MM.1S (cell line): ENCODE data around the gene CHN1.

Experiments used
- DNase-seq: peaks from one replicate; pipeline ENCODE4 v3.0.0-alpha.2; 2015
- H2AFZ ChIP-seq: fragments of 300-600 bp; sonication (generic); 2 replicates; pipeline ENCODE4 v1.6.0; 2016; ENCODE audit warnings: antibody characterized with exemption, low read length
- H3F3A ChIP-seq: fragments of 300-600 bp; sonication (generic); 2 replicates; pipeline ENCODE4 v1.6.1; 2016; ENCODE audit warnings: mild to moderate bottlenecking, antibody characterized with exemption, low read length, moderate library complexity, mixed read lengths; ENCODE audit not compliant: insufficient read depth
- H3K27ac ChIP-seq: fragments of 300-600 bp; sonication (generic); 2 replicates; pipeline ENCODE4 v1.5.1; 2016; ENCODE audit warnings: mild to moderate bottlenecking, low read length
- H3K27me3 ChIP-seq: fragments of 300-600 bp; sonication (generic); replicated peaks from 2 replicates; pipeline ENCODE4 v1.6.0; 2016; ENCODE audit warnings: low read length; ENCODE audit not compliant: insufficient read depth
- H3K36me3 ChIP-seq: fragments of 300-600 bp; sonication (generic); replicated peaks from 2 replicates; pipeline ENCODE4 v1.6.1; 2016; ENCODE audit warnings: mild to moderate bottlenecking, low read length, mixed read lengths; ENCODE audit not compliant: insufficient read depth
- H3K4me1 ChIP-seq: fragments of 300-600 bp; sonication (generic); 2 replicates; pipeline ENCODE4 v1.6.1; 2016; ENCODE audit warnings: low read length, mixed read lengths
- H3K4me2 ChIP-seq: fragments of 300-600 bp; sonication (generic); 2 replicates; pipeline ENCODE4 v1.6.0; 2016; ENCODE audit warnings: low read depth, low read length
- H3K4me3 ChIP-seq: fragments of 300-600 bp; sonication (generic); 2 replicates; pipeline ENCODE4 v1.5.1; 2016; ENCODE audit warnings: low read length, mixed read lengths
- H3K79me2 ChIP-seq: fragments of 300-600 bp; sonication (generic); 2 replicates; pipeline ENCODE4 v1.6.1; 2016; ENCODE audit warnings: mixed run types, low read length, mixed read lengths
- H3K9ac ChIP-seq: fragments of 300-600 bp; sonication (generic); 2 replicates; pipeline ENCODE4 v1.6.1; 2016; ENCODE audit warnings: low read length, mixed read lengths
- H3K9me2 ChIP-seq: fragments of 300-600 bp; sonication (generic); replicated peaks from 2 replicates; pipeline ENCODE4 v1.6.1; 2016; ENCODE audit warnings: mild to moderate bottlenecking, low read length, mixed read lengths; ENCODE audit not compliant: insufficient read depth
- H3K9me3 ChIP-seq: fragments of 300-600 bp; sonication (generic); replicated peaks from 2 replicates; pipeline ENCODE4 v1.6.1; 2016; ENCODE audit warnings: mild to moderate bottlenecking, low read length, mixed read lengths; ENCODE audit not compliant: insufficient read depth
- H4K20me1 ChIP-seq: fragments of 300-600 bp; sonication (generic); 2 replicates; pipeline ENCODE4 v1.6.1; 2016; ENCODE audit warnings: mild to moderate bottlenecking, low read length, moderate library complexity, mixed read lengths; ENCODE audit not compliant: insufficient read depth
- CTCF ChIP-seq: fragments of 300-600 bp; sonication (generic); IDR thresholded peaks from 2 replicates; pipeline ENCODE4 v1.5.1; 2016; ENCODE audit warnings: antibody characterized with exemption, low read length, mixed read lengths
- EZH2 ChIP-seq: fragments of 300-600 bp; sonication (generic); optimal IDR thresholded peaks from 2 replicates; pipeline ENCODE3; 2017; ENCODE audit warnings: low read depth, mild to moderate bottlenecking, antibody characterized with exemption, low read length, mixed read lengths
- EZH2phosphoT487 ChIP-seq: fragments of 300-600 bp; sonication (generic); IDR thresholded peaks from 2 replicates; pipeline ENCODE4 v1.6.1; 2018; ENCODE audit warnings: antibody characterized with exemption, low read length

The CHN1 gene

GRCh38 chr2:174893018-174893417 lies 112.2 kb downstream of the CHN1 start:
- DNase-seq, result no peak
- H3K4me3 ChIP-seq, result no peak overlapping the region
- peaks cover 6% of the 10 kb centered on the region; the same call in 1 of the 2 replicates for H3K4me1 ChIP-seq
- H3F3A ChIP-seq, result no peaks in the 10 kb centered on the region
- H3K9me3 ChIP-seq, result no peaks in the 10 kb centered on the region
- H4K20me1 ChIP-seq, result no peaks in the 10 kb centered on the region
- TF ChIP-seq EZH2phosphoT487 (no peak), CTCF (no peak), EZH2 (no peak)
- no peak overlapping the region for H3K4me2 ChIP-seq
- H3K36me3 ChIP-seq, result no peaks in the 10 kb centered on the region
- no peaks in the 10 kb centered on the region for H3K79me2 ChIP-seq
- H3K9me2 ChIP-seq, result no peaks in the 10 kb centered on the region; the same call in 1 of the 2 replicates
- no peak overlapping the region for H3K9ac ChIP-seq
- H2AFZ ChIP-seq, result no peak overlapping the region
- H3K27me3 ChIP-seq, result no peaks in the 10 kb centered on the region
- H3K27ac ChIP-seq, result no peak overlapping the region

- H3K9ac ChIP-seq, result no peak overlapping the region
- no peak overlapping the region for H3K4me3 ChIP-seq
- no peak overlapping the region for H3K4me2 ChIP-seq
- no peaks in the 10 kb centered on the region for H3K79me2 ChIP-seq
- H3K36me3 ChIP-seq, result no peaks in the 10 kb centered on the region
- H4K20me1 ChIP-seq, result no peaks in the 10 kb centered on the region
- no peaks in the 10 kb centered on the region for H3K27me3 ChIP-seq
- no peaks in the 10 kb centered on the region for H3F3A ChIP-seq
- TF ChIP-seq CTCF, result no peak
- no peak for TF ChIP-seq EZH2phosphoT487
- TF ChIP-seq EZH2, result no peak
- H2AFZ ChIP-seq, result no peak overlapping the region
- 0 out of 2 replicates have a peak, but pooled peaks cover under 1% of the 10 kb centered on the region for H3K4me1 ChIP-seq
- H3K9me2 ChIP-seq, result no peaks in the 10 kb centered on the region; the same call in 1 of the 2 replicates
- DNase-seq, result no peak
- no peaks in the 10 kb centered on the region for H3K9me3 ChIP-seq
- no peak overlapping the region for H3K27ac ChIP-seq
Measured at GRCh38 chr2:174892546-174892945, 112.6 kb downstream of the CHN1 start.

- Histone ChIP-seq H3K4me2 (no peak overlapping the region), H3K9me2 (no peaks in the 10 kb centered on the region), H3K36me3 (no peaks in the 10 kb centered on the region), H3F3A (no peaks in the 10 kb centered on the region), H3K9ac (no peak overlapping the region), H2AFZ (no peak overlapping the region), H4K20me1 (no peaks in the 10 kb centered on the region), H3K79me2 (no peaks in the 10 kb centered on the region), H3K4me3 (no peak overlapping the region), H3K4me1 (no peaks in the 10 kb centered on the region), H3K27me3 (no peaks in the 10 kb centered on the region), H3K9me3 (no peaks in the 10 kb centered on the region), H3K27ac (no peak overlapping the region)
- DNase-seq, result peak; percentile 28
- TF ChIP-seq EZH2, result no peak
- TF ChIP-seq CTCF, result peak; percentile 26; the same call in 1 of the 2 replicates
- no peak for TF ChIP-seq EZH2phosphoT487
Measured at GRCh38 chr2:174888646-174889271, 116.4 kb downstream of the CHN1 start.
